Activated CD8-positive, alpha-beta memory T cell treated with anti-CD3 and anti-CD28 coated beads, Interleukin-2, amount 10 ng/mL, durations not matched to agents 7 days and 5 days (primary cell): ENCODE data around the gene ERICH4. TPM values are rescaled to one million over a fixed set of nuclear protein-coding genes. Genes with fewer than 3 reads are reported as not detected.
"Not testable (repeated sequence)": the region's sequence is repeated elsewhere in the genome, so short reads cannot be mapped to it uniquely, and the experiment has no call there.

Source experiments
- ATAC-seq: fragments of 150-1000 bp; cut with Tn5 transposase; one replicate; pipeline ENCODE4 v1.10.0; 2021; ENCODE audit warnings: moderate library complexity
- CTCF ChIA-PET: fragments of 350-600 bp; sonication (Branson Sonifier 250); formaldehyde crosslinking; loops from one replicate; lab custom pipeline; 2021; ENCODE audit warnings: antibody characterized with exemption; lab: Charles Lee
- DNase-seq: peaks from one replicate; pipeline ENCODE4 v3.0.0-alpha.2; 2020
- H3K27ac Mint-ChIP-seq: one replicate; pipeline ENCODE4 v1.8.0; 2021; ENCODE audit warnings: mild to moderate bottlenecking, mixed read lengths
- H3K27me3 Mint-ChIP-seq: one replicate; pipeline ENCODE4 v1.8.0; 2021; ENCODE audit warnings: mixed read lengths
- H3K36me3 Mint-ChIP-seq: one replicate; pipeline ENCODE4 v1.8.0; 2021; ENCODE audit warnings: mild to moderate bottlenecking, mixed read lengths
- H3K4me1 Mint-ChIP-seq: one replicate; pipeline ENCODE4 v1.8.0; 2021; ENCODE audit warnings: mixed read lengths
- H3K4me3 Mint-ChIP-seq: one replicate; pipeline ENCODE4 v1.8.0; 2021; ENCODE audit warnings: mild to moderate bottlenecking, moderate library complexity, mixed read lengths
- H3K9me3 Mint-ChIP-seq: one replicate; pipeline ENCODE4 v1.8.0; 2022; ENCODE audit warnings: low read depth, mixed read lengths
- total RNA-seq, 2 experiments: library from RNA; stranded (reverse); gene quantifications; one replicate each; pipeline ENCODE4 v1.2.3, GENCODE V29; 2021

The ERICH4 gene
- total RNA-seq, 2 experiments from 2014 or later: not detected

DNA sequence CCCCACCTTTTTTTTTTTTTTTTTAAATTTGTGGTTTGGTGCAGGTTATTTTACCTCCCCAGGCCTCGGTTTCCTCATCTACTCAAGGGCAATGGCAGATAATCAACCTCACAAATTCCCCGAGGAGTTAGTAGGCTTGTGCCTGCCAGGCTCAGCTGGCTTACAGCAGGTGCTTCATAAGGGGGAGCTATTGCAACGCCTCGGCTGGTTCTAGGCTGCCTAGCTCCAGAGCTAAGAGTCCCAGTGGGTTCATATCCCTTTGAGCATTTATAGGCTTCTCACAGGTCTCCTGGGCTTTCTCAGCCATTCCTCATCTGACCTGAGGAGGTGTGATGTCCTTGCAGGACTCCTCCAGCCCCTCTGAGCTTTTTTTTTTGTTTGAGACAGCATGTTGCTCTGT, 34.7 kb upstream of the ERICH4 start:
- no peak for ATAC-seq
- Mint-ChIP-seq H3K36me3 (no peaks in the 10 kb centered on the region), H3K4me3 (no peak overlapping the region)

GRCh38 chr19:41408846-41409245, 34.1 kb upstream of the ERICH4 start:
- H3K36me3 Mint-ChIP-seq, ATAC-seq, H3K4me3 Mint-ChIP-seq, H3K9me3 Mint-ChIP-seq, DNase-seq, H3K27ac Mint-ChIP-seq, H3K27me3 Mint-ChIP-seq: not testable (repeated sequence)
- CTCF ChIA-PET: interaction anchor here (1.0 to 1.3 kb wide), 2 partner anchors 28 to 345 kb away, joined by 4 to 5 read pairs; no protein-coding TSS in a partner anchor
- H3K4me1 Mint-ChIP-seq: peaks cover 10% of the 10 kb centered on the region

More for the DNA sequence above, 34.7 kb upstream of the ERICH4 start:
- Mint-ChIP-seq H3K27ac (no peak overlapping the region), H3K9me3 (no peaks in the 10 kb centered on the region), H3K4me1 (peaks cover 10% of the 10 kb centered on the region), H3K27me3 (no peaks in the 10 kb centered on the region)
- CTCF ChIA-PET: interaction anchor here (0.6 to 1.3 kb wide), 3 partner anchors 29 to 345 kb away, joined by 3 to 5 read pairs (median 4); no protein-coding TSS in a partner anchor
- DNase-seq: no peak

- Mint-ChIP-seq H3K9me3 (no peaks in the 10 kb centered on the region), H3K27ac (no peak overlapping the region), H3K4me3 (no peak overlapping the region), H3K27me3 (no peaks in the 10 kb centered on the region), H3K4me1 (peaks cover 10% of the 10 kb centered on the region), H3K36me3 (no peaks in the 10 kb centered on the region)
- CTCF ChIA-PET: interaction anchor here (1.5 to 1.7 kb wide), 2 partner anchors 22 to 40 kb away, joined by 3 to 4 read pairs; no protein-coding TSS in a partner anchor
- DNase-seq (no peak), ATAC-seq (no peak)
Observed at GRCh38 chr19:41409288-41409687, 33.7 kb upstream of the ERICH4 start.

DNA sequence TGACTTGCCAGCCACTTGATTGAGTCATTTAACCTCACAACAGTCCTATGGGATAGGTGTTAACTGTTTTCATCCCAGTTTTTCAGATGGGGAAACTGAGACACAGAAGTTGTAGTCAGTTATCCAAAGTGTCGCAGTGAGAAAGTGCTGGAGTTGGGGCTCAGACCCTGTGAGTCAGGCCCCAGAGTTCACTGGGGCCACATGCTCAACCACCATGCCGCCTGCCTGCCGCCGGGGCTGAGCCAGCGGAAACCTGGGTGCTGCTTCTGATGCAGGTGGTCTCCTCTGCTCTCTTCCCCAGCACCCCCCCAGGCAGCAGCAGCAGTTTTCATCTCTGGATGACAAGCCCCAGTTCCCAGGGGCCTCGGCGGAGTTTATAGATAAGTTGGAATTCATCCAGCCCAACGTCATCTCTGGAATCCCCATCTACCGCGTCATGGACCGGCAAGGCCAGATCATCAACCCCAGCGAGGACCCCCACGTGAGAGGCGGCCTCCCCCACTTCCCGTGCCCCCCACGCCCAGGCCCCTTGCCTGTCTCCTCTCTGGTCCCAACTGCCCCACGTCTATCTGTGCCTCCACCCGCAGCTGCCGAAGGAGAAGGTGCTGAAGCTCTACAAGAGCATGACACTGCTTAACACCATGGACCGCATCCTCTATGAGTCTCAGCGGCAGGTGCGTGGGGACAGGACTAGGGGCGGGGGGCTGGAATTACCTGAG, 32.5 kb upstream of the ERICH4 start:
- no peak for ATAC-seq
- CTCF ChIA-PET: interaction anchor here (1.5 to 1.7 kb wide), 2 partner anchors 21 to 38 kb away, joined by 3 to 4 read pairs; no protein-coding TSS in a partner anchor
- H3K4me3 Mint-ChIP-seq: no peak overlapping the region
- peaks cover 2% of the 10 kb centered on the region for H3K36me3 Mint-ChIP-seq
- DNase-seq: no peak
- H3K27me3 Mint-ChIP-seq: no peaks in the 10 kb centered on the region
- no peak overlapping the region for H3K27ac Mint-ChIP-seq
- H3K9me3 Mint-ChIP-seq: no peaks in the 10 kb centered on the region
- peaks cover 10% of the 10 kb centered on the region for H3K4me1 Mint-ChIP-seq

- Mint-ChIP-seq H3K36me3 (peaks cover 2% of the 10 kb centered on the region), H3K9me3 (no peaks in the 10 kb centered on the region), H3K4me1 (peaks cover 10% of the 10 kb centered on the region), H3K27me3 (no peaks in the 10 kb centered on the region), H3K4me3 (no peak overlapping the region), H3K27ac (no peak overlapping the region)
- CTCF ChIA-PET: interaction anchor here (1.7 kb wide), 1 partner anchor 37 kb away, joined by 4 read pairs; no protein-coding TSS in a partner anchor
- no peak for ATAC-seq
- DNase-seq: no peak
Observed at GRCh38 chr19:41411100-41411967, 31.6 kb upstream of the ERICH4 start.

GRCh38 chr19:41411968-41412265, 31.0 kb upstream of the ERICH4 start:
- peaks cover 2% of the 10 kb centered on the region for H3K36me3 Mint-ChIP-seq
- peaks cover 10% of the 10 kb centered on the region for H3K4me1 Mint-ChIP-seq
- H3K27ac Mint-ChIP-seq: no peak overlapping the region
- H3K27me3 Mint-ChIP-seq: no peaks in the 10 kb centered on the region
- DNase-seq (no peak), ATAC-seq (no peak)
- no peaks in the 10 kb centered on the region for H3K9me3 Mint-ChIP-seq
- no peak overlapping the region for H3K4me3 Mint-ChIP-seq
- CTCF ChIA-PET: no interaction called here

- H3K27me3 Mint-ChIP-seq: no peaks in the 10 kb centered on the region
- no peak overlapping the region for H3K27ac Mint-ChIP-seq
- H3K36me3 Mint-ChIP-seq: peaks cover 4% of the 10 kb centered on the region
- H3K9me3 Mint-ChIP-seq: no peaks in the 10 kb centered on the region
- DNase-seq (no peak), ATAC-seq (no peak)
- CTCF ChIA-PET: no interaction called here
- H3K4me1 Mint-ChIP-seq: peaks cover 10% of the 10 kb centered on the region
- no peak overlapping the region for H3K4me3 Mint-ChIP-seq
Observed at GRCh38 chr19:41412953-41413352, 30.0 kb upstream of the ERICH4 start.

DNA sequence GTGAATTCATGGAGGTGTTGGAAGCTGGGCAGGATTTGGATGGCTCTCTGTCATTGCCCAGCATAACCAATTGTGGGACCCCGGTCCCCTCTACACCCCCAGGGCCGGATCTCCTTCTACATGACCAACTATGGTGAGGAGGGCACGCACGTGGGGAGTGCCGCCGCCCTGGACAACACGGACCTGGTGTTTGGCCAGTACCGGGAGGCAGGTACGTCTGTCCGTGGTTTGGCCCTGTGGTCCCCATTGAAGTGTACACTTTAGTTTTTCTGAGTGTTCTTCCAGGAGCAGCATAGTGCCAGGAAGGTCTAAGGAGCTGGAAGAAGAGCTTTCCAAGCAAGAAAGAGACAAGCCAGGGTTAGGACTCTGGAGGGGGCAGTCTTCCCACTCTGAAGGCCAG, 29.0 kb upstream of the ERICH4 start:
- Mint-ChIP-seq H3K4me3 (no peak overlapping the region), H3K27me3 (no peaks in the 10 kb centered on the region), H3K9me3 (no peaks in the 10 kb centered on the region), H3K27ac (no peak overlapping the region), H3K4me1 (peaks cover 10% of the 10 kb centered on the region), H3K36me3 (peaks cover 5% of the 10 kb centered on the region)
- DNase-seq (no peak), ATAC-seq (no peak)
- CTCF ChIA-PET: no interaction called here

- H3K9me3 Mint-ChIP-seq: no peaks in the 10 kb centered on the region
- no peak for DNase-seq
- H3K4me1 Mint-ChIP-seq: peaks cover 6% of the 10 kb centered on the region
- H3K27me3 Mint-ChIP-seq: no peaks in the 10 kb centered on the region
- ATAC-seq: no peak
- no peak overlapping the region for H3K27ac Mint-ChIP-seq
- CTCF ChIA-PET: no interaction called here
- peaks cover 9% of the 10 kb centered on the region for H3K36me3 Mint-ChIP-seq
- no peak overlapping the region for H3K4me3 Mint-ChIP-seq
Observed at GRCh38 chr19:41414461-41414860, 28.5 kb upstream of the ERICH4 start.

DNA sequence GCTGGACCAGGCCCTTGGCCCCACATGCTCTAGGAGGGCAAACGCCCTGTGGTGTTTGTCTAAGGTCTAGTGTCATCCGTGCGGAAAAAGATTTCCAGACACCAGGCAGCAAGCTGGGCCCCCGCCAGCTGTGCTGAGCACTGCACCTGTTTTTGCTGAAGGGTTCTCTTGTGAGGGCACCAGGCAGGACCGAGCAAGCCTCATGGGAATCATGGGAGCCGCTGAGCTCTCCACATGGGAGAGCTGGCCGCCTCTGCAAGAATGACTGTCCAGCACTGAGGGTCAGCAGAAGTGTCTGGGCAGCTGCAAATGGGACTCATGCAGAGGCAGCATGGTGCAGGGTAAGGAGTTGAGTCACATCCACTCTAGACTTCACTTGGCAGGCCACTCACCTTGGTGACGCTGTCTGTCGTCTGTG, 27.8 kb upstream of the ERICH4 start:
- ATAC-seq: no peak
- H3K4me1 Mint-ChIP-seq: peaks cover 1% of the 10 kb centered on the region

GRCh38 chr19:41416194-41416674, 26.7 kb upstream of the ERICH4 start:
- H3K27ac Mint-ChIP-seq: no peak overlapping the region
- no peaks in the 10 kb centered on the region for H3K4me1 Mint-ChIP-seq
- no peaks in the 10 kb centered on the region for H3K9me3 Mint-ChIP-seq
- DNase-seq (no peak), ATAC-seq (no peak)
- peaks cover 12% of the 10 kb centered on the region for H3K36me3 Mint-ChIP-seq
- H3K4me3 Mint-ChIP-seq: no peak overlapping the region
- CTCF ChIA-PET: no interaction called here
- H3K27me3 Mint-ChIP-seq: no peaks in the 10 kb centered on the region

More for the DNA sequence above, 27.8 kb upstream of the ERICH4 start:
- Mint-ChIP-seq H3K36me3 (peaks cover 11% of the 10 kb centered on the region), H3K27me3 (no peaks in the 10 kb centered on the region), H3K27ac (no peak overlapping the region), H3K4me3 (no peak overlapping the region), H3K9me3 (no peaks in the 10 kb centered on the region)
- DNase-seq: no peak
- CTCF ChIA-PET: no interaction called here

DNA sequence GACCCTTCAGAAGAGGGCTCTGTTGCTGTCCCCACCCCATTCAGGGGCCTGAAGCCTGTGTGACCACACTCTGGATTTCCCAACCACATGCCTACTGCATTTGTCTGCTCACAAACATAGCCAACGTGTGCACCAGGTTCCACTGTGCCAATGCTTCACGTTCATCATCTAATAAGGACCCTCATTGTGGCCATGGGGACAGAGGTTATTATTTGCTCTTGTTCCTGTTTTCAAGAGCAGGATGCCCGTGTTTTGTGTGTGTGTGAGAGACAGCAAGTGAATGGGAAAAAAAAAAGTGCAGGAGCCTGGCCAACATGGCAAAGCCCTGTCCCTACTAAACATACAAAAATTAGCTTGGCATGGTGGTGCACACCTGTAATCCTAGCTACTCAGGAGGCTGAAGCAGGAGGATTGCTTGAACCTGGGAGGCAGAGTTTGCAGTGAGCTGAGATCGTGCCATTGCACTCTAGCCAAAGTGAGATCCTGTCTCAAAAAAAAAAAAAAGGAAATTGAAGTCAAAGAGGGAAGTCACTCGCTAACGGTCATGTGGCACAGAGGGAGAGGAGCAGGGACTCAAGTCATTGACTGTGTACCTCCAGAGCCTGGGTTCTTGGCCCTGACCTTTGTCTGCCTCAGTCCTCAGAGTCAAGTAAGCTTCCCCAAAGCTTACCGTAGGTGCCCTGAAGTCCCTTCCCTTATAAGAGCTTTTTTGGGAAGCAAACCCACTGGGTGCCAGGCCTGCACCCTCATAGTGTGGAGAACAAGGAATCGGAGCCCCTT, 22.7 kb upstream of the ERICH4 start:
- CTCF ChIA-PET: no interaction called here
- no peak for ATAC-seq
- Mint-ChIP-seq H3K4me1 (peaks cover 4% of the 10 kb centered on the region), H3K27me3 (no peaks in the 10 kb centered on the region), H3K27ac (peak overlapping the region; percentile 20), H3K36me3 (peaks cover 10% of the 10 kb centered on the region), H3K9me3 (no peaks in the 10 kb centered on the region), H3K4me3 (no peak overlapping the region)
- no peak for DNase-seq

DNA sequence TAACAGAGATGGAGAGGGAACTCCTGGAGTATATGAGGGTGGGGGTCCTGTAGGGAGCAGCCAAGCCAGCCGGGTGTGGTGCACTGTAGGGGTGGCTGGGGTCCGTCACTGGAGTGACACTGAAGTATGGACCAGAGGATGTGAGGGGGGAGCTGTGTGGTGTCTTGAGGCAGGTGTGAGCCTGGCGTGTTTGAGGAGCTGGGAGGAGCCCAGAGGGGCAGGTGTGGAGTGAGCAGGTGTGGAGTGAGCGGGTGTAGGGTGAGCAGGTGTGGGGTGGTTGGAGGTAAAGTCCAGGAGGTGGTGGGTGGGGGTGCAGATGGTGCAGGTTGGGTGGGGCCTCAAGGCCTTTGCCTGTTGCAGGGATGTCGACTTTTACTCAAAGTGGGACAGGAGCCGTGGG, 21.6 kb upstream of the ERICH4 start:
- no peaks in the 10 kb centered on the region for H3K27me3 Mint-ChIP-seq
- no peak overlapping the region for H3K27ac Mint-ChIP-seq
- peaks cover 10% of the 10 kb centered on the region for H3K36me3 Mint-ChIP-seq
- peaks cover 4% of the 10 kb centered on the region for H3K4me1 Mint-ChIP-seq
- H3K9me3 Mint-ChIP-seq: no peaks in the 10 kb centered on the region
- CTCF ChIA-PET: no interaction called here
- no peak for DNase-seq
- H3K4me3 Mint-ChIP-seq: no peak overlapping the region
- no peak for ATAC-seq
